Measurements from ENCODE around the gene TRABD.
"Not testable (repeated sequence)": the region's sequence is repeated elsewhere in the genome, so short reads cannot be mapped to it uniquely, and the experiment has no call there.

Gene TRABD

DNA sequence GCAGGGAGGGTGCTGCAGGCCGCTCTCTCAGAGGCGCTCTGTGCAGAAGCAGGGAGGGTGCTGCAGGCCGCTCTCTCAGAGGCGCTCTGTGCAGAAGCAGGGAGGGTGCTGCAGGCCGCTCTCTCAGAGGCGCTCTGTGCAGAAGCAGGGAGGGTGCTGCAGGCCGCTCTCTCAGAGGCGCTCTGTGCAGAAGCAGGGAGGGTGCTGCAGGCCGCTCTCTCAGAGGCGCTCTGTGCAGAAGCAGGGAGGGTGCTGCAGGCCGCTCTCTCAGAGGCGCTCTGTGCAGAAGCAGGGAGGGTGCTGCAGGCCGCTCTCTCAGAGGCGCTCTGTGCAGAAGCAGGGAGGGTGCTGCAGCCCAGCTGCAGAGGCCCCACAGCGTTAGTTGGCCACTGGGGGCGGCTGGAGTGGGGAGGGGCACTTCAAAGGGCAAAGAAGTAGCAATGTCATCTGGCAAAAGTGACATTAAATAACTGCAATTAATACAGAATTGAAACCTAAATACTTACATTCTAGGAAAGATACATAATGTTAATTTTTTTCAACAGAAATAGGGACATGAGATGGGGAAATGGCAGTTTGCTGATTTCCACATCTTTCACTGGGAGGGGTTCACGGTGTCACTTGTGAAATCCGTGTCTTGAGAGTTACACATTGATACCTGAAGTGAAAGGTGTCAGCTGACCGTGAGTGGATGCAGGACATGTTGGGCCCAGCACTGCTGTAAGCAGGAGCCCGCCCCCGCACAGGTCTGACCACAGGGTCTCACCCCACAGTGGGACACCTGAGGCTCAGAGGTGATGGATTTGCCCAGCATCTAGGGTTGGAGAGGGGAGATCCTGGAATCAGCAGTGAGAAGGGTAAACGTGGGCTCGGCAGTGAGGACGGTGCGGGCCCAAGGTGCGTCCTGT lies 38.2 kb upstream of the TRABD start:
- not testable (repeated sequence) for H3K4me3 Mint-ChIP-seq

DNA sequence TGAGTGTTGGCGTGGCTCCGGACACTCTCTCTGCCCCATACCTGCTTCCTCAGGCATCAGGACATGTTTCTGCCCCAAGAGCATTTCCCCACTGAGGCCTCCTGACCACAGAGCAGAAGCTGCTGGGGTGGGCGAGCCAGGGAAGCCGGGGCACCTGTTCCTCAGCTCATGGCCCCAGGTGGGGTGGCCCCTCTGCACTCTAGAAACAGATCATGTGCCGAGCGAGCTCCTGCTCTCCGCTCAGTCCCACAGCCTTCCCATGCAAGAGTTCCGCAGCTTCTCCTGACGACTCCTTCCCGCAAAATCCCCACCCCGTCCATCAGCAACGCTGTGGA lies 37.6 kb upstream of the TRABD start:
- Mint-ChIP-seq H3K9me3 (ENCODE audit: low read depth) (no peaks in the 10 kb centered on the region), H3K27me3 (no peaks in the 10 kb centered on the region), H3K36me3 (no peaks in the 10 kb centered on the region), H3K4me1 (ENCODE audit: low read depth) (peaks cover 3% of the 10 kb centered on the region), H3K4me3 (no peak overlapping the region), H3K27ac (no peak overlapping the region)

More for the DNA sequence above, 38.2 kb upstream of the TRABD start:
- H3K27me3 Mint-ChIP-seq; H3K9me3 Mint-ChIP-seq (ENCODE audit: low read depth); H3K36me3 Mint-ChIP-seq; H3K27ac Mint-ChIP-seq; H3K4me1 Mint-ChIP-seq (ENCODE audit: low read depth): not testable (repeated sequence)

DNA sequence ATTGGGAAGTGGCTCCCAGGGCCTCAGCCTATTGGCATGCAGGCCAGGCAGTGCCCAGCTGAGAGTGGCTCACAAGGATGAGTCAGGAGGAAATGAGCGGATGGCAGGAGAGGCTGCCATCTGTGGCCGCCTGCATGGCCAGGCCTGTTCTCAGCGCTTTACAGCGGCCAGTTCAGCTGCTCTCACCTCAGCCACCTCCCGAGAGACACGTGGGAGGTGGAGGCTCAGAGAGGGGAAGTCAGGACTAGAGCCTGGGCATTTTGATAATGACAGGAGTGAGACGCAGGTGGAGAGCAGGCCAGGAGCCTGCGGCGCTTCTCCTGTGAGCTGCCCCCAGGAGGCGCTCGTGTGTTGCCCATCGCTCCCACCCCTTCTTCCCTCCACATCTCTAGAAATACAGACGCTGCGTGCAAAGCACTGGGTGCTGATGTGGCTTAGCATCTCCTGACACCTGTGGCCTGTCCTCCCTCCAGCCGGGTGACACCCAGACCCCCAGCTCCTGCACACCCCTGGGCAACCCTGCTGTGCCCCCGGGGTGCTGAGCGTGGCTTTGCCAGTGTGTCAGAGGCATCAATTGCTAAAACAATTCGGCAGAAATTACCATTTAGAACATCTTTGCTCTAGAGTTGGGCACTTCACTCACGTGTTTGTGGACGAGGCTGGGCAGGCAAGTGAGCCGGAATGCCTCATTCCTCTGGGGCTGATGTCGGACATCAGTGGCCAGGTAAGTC lies 36.6 kb upstream of the TRABD start:
- H3K4me3 Mint-ChIP-seq = no peak overlapping the region
- H3K27ac Mint-ChIP-seq = no peak overlapping the region
- H3K36me3 Mint-ChIP-seq = no peaks in the 10 kb centered on the region
- H3K9me3 Mint-ChIP-seq (ENCODE audit: low read depth) = no peaks in the 10 kb centered on the region
- H3K27me3 Mint-ChIP-seq = no peaks in the 10 kb centered on the region
- peaks cover 3% of the 10 kb centered on the region for H3K4me1 Mint-ChIP-seq (ENCODE audit: low read depth)

DNA sequence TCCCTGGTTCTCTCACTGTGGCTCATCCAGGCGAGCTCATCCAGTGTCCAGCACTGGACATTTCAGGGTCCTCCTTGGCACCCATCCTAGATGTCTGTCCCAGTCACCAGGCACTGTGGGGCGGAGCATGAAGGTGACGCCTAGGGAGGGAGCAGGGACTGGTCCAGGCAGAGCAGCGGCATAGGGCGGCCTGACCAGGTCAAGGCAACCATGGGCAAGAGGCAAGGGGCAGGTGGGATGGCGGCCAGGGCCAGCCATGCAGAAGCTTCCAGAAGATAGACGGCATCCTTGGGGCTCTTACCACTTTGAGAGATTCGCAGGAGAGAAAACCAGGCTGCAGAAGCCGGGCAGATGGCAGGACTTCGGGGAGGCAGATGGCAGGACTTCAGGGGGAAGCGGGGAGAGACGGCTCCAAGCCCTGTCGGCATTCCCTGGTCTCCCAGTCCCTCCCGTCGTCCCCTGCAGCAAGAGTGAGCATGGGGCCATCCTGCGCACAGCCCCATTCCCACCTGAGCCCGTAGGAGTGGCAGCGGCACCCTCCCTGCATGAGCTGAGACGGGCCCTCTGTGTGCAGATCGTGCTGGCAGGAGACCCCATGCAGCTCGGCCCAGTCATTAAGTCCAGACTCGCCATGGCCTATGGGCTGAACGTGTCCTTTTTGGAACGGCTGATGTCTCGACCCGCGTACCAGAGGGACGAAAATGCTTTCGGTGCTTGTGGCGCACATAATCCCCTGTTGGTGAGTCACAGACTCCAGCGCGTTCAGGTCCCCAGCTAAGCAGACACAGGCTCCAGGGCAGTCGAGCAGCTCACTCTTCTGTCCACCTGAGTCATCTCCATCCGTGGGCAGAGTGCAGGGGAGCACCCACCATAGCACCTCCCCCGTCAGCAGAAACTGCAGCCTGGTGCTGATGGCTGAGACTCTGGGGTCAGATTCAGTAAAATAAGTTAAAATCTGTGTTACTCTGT lies 35.3 kb upstream of the TRABD start:
- H3K27ac Mint-ChIP-seq = no peak overlapping the region
- H3K27me3 Mint-ChIP-seq = peaks cover 2% of the 10 kb centered on the region

GRCh38 chr22:50151571-50152537 lies 33.9 kb upstream of the TRABD start:
- no peak overlapping the region for H3K4me3 Mint-ChIP-seq
- H3K27ac Mint-ChIP-seq = no peak overlapping the region
- H3K9me3 Mint-ChIP-seq (ENCODE audit: low read depth) = no peaks in the 10 kb centered on the region
- H3K36me3 Mint-ChIP-seq = no peaks in the 10 kb centered on the region
- peaks cover 3% of the 10 kb centered on the region for H3K4me1 Mint-ChIP-seq (ENCODE audit: low read depth)
- H3K27me3 Mint-ChIP-seq = peaks cover 2% of the 10 kb centered on the region

More for the DNA sequence above, 35.3 kb upstream of the TRABD start:
- no peak overlapping the region for H3K4me3 Mint-ChIP-seq
- H3K36me3 Mint-ChIP-seq = no peaks in the 10 kb centered on the region
- peaks cover 3% of the 10 kb centered on the region for H3K4me1 Mint-ChIP-seq (ENCODE audit: low read depth)
- no peaks in the 10 kb centered on the region for H3K9me3 Mint-ChIP-seq (ENCODE audit: low read depth)

DNA sequence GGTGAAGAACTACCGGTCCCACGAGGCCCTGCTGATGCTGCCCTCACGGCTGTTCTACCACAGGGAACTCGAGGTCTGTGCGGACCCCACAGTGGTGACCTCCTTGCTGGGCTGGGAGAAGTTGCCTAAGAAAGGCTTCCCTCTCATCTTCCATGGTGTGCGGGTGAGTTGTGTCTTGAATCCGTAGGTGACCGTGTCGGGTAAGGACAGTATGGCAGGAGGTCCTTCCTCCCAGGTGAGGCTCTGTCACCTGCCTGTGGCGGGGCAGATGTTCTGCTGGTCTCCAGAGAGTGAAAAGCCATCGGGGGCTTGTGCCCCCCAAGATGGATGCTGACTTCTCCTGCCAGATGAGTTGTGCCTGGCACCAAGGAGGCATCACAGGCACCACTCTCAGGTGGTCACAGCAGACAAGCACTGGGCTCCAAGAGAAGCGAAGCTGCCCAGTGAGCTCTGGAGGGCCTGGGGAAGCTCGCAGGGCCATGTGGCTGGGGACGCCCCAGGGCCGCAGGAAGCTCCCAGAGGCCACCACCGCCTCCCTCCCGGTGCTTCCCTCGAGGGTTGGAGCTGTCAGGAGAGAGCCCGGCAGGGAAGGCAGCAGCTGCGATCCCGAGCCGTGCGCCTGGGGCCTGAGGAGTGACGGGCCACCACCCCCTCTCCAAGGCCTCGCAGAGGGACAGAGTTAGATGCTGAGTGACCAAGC lies 32.5 kb upstream of the TRABD start:
- Mint-ChIP-seq H3K4me3 (no peak overlapping the region), H3K9me3 (ENCODE audit: low read depth) (no peaks in the 10 kb centered on the region), H3K27ac (no peak overlapping the region), H3K4me1 (ENCODE audit: low read depth) (peaks cover 3% of the 10 kb centered on the region), H3K27me3 (peaks cover 2% of the 10 kb centered on the region), H3K36me3 (no peaks in the 10 kb centered on the region)

GRCh38 chr22:50153756-50154140 lies 32.0 kb upstream of the TRABD start:
- no peak overlapping the region for H3K4me3 Mint-ChIP-seq
- peaks cover 3% of the 10 kb centered on the region for H3K4me1 Mint-ChIP-seq (ENCODE audit: low read depth)
- no peaks in the 10 kb centered on the region for H3K9me3 Mint-ChIP-seq (ENCODE audit: low read depth)
- no peaks in the 10 kb centered on the region for H3K36me3 Mint-ChIP-seq
- H3K27me3 Mint-ChIP-seq = peaks cover 2% of the 10 kb centered on the region
- H3K27ac Mint-ChIP-seq = no peak overlapping the region

GRCh38 chr22:50157709-50158375 lies 27.9 kb upstream of the TRABD start:
- no peak overlapping the region for H3K4me3 Mint-ChIP-seq
- no peak overlapping the region for H3K27ac Mint-ChIP-seq
- no peaks in the 10 kb centered on the region for H3K9me3 Mint-ChIP-seq (ENCODE audit: low read depth)
- H3K4me1 Mint-ChIP-seq (ENCODE audit: low read depth) = no peaks in the 10 kb centered on the region
- H3K27me3 Mint-ChIP-seq = peaks cover 2% of the 10 kb centered on the region
- H3K36me3 Mint-ChIP-seq = no peaks in the 10 kb centered on the region

GRCh38 chr22:50160947-50161346 lies 24.8 kb upstream of the TRABD start:
- no peak overlapping the region for H3K4me3 Mint-ChIP-seq
- H3K36me3 Mint-ChIP-seq = no peaks in the 10 kb centered on the region
- no peaks in the 10 kb centered on the region for H3K27me3 Mint-ChIP-seq
- H3K9me3 Mint-ChIP-seq (ENCODE audit: low read depth) = no peaks in the 10 kb centered on the region
- H3K4me1 Mint-ChIP-seq (ENCODE audit: low read depth) = no peaks in the 10 kb centered on the region
- no peak overlapping the region for H3K27ac Mint-ChIP-seq

GRCh38 chr22:50161508-50162390 lies 24.0 kb upstream of the TRABD start:
- no peak overlapping the region for H3K4me3 Mint-ChIP-seq
- no peaks in the 10 kb centered on the region for H3K4me1 Mint-ChIP-seq (ENCODE audit: low read depth)
- H3K9me3 Mint-ChIP-seq (ENCODE audit: low read depth) = no peaks in the 10 kb centered on the region
- no peak overlapping the region for H3K27ac Mint-ChIP-seq
- no peaks in the 10 kb centered on the region for H3K27me3 Mint-ChIP-seq
- H3K36me3 Mint-ChIP-seq = no peaks in the 10 kb centered on the region

GRCh38 chr22:50162391-50162956 lies 23.2 kb upstream of the TRABD start:
- H3K27ac Mint-ChIP-seq = no peak overlapping the region
- no peaks in the 10 kb centered on the region for H3K36me3 Mint-ChIP-seq
- no peaks in the 10 kb centered on the region for H3K27me3 Mint-ChIP-seq
- H3K4me1 Mint-ChIP-seq (ENCODE audit: low read depth) = no peaks in the 10 kb centered on the region
- H3K4me3 Mint-ChIP-seq = no peak overlapping the region
- no peaks in the 10 kb centered on the region for H3K9me3 Mint-ChIP-seq (ENCODE audit: low read depth)

DNA sequence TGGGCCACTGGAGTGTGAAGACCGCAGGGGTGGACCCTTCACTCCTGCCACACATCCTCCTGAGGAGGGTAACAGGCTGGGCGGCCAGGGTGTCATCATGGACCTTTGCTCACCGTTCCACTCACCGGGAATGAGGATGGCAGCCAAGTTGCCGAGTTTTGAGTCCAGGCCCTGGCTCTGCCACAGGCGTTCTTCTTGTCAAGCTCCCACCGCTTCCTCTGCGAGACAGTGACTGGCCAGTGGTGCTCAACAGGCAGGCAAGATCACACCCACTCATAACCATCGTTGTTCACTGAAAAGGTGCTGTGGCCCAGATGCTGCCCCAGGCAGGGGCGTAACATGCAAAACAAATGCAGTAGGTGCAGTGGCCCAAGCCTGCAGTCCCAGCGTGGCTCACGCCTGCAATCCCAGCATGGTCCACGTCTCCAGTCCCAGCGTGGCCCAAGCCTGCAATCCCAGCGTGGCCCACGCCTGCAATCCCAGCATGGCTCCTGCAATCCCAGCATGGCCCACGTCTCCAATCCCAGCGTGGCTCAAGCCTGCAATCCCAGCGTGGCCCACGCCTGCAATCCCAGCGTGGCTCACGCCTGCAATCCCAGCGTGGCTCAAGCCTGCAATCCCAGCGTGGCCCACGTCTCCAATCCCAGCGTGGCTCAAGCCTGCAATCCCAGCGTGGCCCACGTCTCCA lies 20.1 kb upstream of the TRABD start:
- H3K27ac Mint-ChIP-seq = no peak overlapping the region
- no peaks in the 10 kb centered on the region for H3K36me3 Mint-ChIP-seq
- no peaks in the 10 kb centered on the region for H3K9me3 Mint-ChIP-seq (ENCODE audit: low read depth)
- peaks cover 5% of the 10 kb centered on the region for H3K4me1 Mint-ChIP-seq (ENCODE audit: low read depth)
- peaks cover 5% of the 10 kb centered on the region for H3K27me3 Mint-ChIP-seq
- H3K4me3 Mint-ChIP-seq = no peak overlapping the region

Measured in activated naive CD8-positive, alpha-beta T cell (primary cell).